SK-N-MC (cell line): ENCODE data around the gene PTCH2.
"Not testable (repeated sequence)": the region's sequence is repeated elsewhere in the genome, so short reads cannot be mapped to it uniquely, and the experiment has no call there.

ENCODE experiments used
- DNase-seq: peaks from one replicate; pipeline ENCODE4 v3.0.0-alpha.2; 2011; ENCODE audit warnings: low read depth, low spot score
- H3K27ac ChIP-seq: fragments of 200-600 bp; sonication (generic); 2 replicates; pipeline ENCODE4 v1.5.1; 2016; ENCODE audit warnings: mixed run types
- H3K36me3 ChIP-seq: fragments of 200-600 bp; sonication (generic); 2 replicates; pipeline ENCODE4 v1.6.1; 2017; ENCODE audit warnings: antibody characterized with exemption, low read length, mixed read lengths; ENCODE audit not compliant: insufficient read depth
- H3K4me3 ChIP-seq: fragments of 200-600 bp; sonication (generic); 2 replicates; pipeline ENCODE4 v1.5.1; 2016
- H3K9ac ChIP-seq: fragments of 200-600 bp; sonication (generic); 2 replicates; pipeline ENCODE4 v1.8.0; 2017; ENCODE audit warnings: mixed run types, mixed read lengths; ENCODE audit not compliant: insufficient read length
- H3K9me3 ChIP-seq: fragments of 200-600 bp; sonication (generic); 2 replicates; pipeline ENCODE4 v1.6.1; 2017; ENCODE audit warnings: low read depth, mild to moderate bottlenecking, antibody characterized with exemption, low read length, moderate library complexity, mixed read lengths
- EZH2 ChIP-seq: fragments of 200-600 bp; sonication (generic); IDR thresholded peaks from one replicate; pipeline ENCODE4 v1.6.1; 2017; ENCODE audit warnings: antibody characterized with exemption
- FOXP2 ChIP-seq: optimal IDR thresholded peaks from 2 replicates; pipeline ENCODE3; 2011; ENCODE audit warnings: mild to moderate bottlenecking, moderate library complexity; ENCODE audit not compliant: insufficient read depth; ENCODE audit errors: extremely low read length, control extremely low read depth
- POLR2AphosphoS5 ChIP-seq: IDR thresholded peaks from 2 replicates; pipeline ENCODE4 v1.6.1; 2012; ENCODE audit warnings: mild to moderate bottlenecking, low read depth, low read length, borderline replicate concordance

The PTCH2 gene

GRCh38 chr1:44848456-44849181, 5.6 kb upstream of the PTCH2 start:
- no peaks in the 10 kb centered on the region; the same call in 1 of the 2 replicates for H3K36me3 ChIP-seq
- no peak overlapping the region for H3K4me3 ChIP-seq
- TF ChIP-seq FOXP2 (no peak), POLR2AphosphoS5 (no peak), EZH2 (no peak)
- H3K27ac ChIP-seq = no peak overlapping the region
- H3K9me3 ChIP-seq = no peaks in the 10 kb centered on the region
- no peak overlapping the region for H3K9ac ChIP-seq
- no peak for DNase-seq

- Histone ChIP-seq H3K9ac (no peak overlapping the region), H3K27ac (no peak overlapping the region), H3K36me3 (no peaks in the 10 kb centered on the region; the same call in 1 of the 2 replicates), H3K9me3 (no peaks in the 10 kb centered on the region), H3K4me3 (no peak overlapping the region)
- DNase-seq = no peak
- TF ChIP-seq FOXP2 = no peak
- no peak for TF ChIP-seq POLR2AphosphoS5
- TF ChIP-seq EZH2 = no peak
Observed at GRCh38 chr1:44847845-44848244, 4.8 kb upstream of the PTCH2 start.

- Histone ChIP-seq H3K27ac (no peak overlapping the region), H3K4me3 (no peak overlapping the region), H3K9ac (no peak overlapping the region), H3K9me3 (no peaks in the 10 kb centered on the region), H3K36me3 (no peaks in the 10 kb centered on the region; the same call in 1 of the 2 replicates)
- no peak for DNase-seq
- TF ChIP-seq FOXP2 = no peak
- TF ChIP-seq EZH2 = no peak
- no peak for TF ChIP-seq POLR2AphosphoS5
Observed at GRCh38 chr1:44846985-44847384, 3.9 kb upstream of the PTCH2 start.

DNA sequence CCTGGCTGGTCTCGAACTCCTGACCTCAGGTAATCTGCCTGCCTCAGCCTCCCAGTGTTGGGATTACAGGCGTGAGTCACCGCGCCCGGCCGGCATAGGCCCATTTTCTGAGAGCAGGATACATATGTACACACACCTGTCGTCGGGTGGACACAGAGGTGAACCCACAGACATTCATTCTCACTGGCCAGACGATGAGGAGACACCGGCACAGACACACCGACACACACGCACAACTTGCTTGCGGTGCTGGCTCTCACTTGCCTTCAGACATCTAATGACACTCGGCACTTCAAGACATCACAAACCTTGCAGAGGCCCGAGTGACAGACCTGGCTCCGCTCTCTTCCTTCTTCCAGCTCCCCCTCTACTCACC, 579 bp downstream of the PTCH2 start:
- peak overlapping the region; percentile 75 for H3K9ac ChIP-seq
- H3K9me3 ChIP-seq = no peaks in the 10 kb centered on the region
- no peak for DNase-seq
- H3K36me3 ChIP-seq = no peaks in the 10 kb centered on the region
- H3K27ac ChIP-seq = no peak overlapping the region
- peak overlapping the region; percentile 81 for H3K4me3 ChIP-seq
- TF ChIP-seq POLR2AphosphoS5 (no peak), EZH2 (no peak)

- Histone ChIP-seq H3K36me3 (no peaks in the 10 kb centered on the region), H3K9ac (no peak overlapping the region), H3K9me3 (no peaks in the 10 kb centered on the region), H3K4me3 (no peak overlapping the region), H3K27ac (no peak overlapping the region)
- TF ChIP-seq FOXP2 = no peak
- TF ChIP-seq EZH2 = no peak
- TF ChIP-seq POLR2AphosphoS5 = no peak
- DNase-seq = no peak
Observed at GRCh38 chr1:44839576-44839975, 3.5 kb downstream of the PTCH2 start.

DNA sequence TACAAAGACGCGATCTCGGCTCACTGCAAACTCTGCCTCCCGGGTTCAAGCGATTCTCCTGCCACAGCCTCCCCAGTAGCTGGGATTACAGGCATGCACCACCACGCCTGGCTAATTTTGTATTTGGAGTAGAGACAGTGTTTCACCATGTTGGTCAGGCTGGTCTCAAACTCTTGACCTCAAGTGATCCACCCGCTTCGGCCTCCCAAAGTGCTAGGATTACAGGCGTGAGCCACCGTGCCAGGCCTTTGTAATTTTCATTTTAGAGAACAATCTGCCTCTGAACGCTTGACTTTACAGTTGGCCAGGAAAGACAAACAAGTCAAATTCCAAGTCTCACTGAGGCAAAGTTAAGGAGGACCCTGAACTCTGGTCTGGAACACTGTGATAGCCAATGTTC, 4.8 kb downstream of the PTCH2 start:
- not testable (repeated sequence) for DNase-seq, H3K4me3 ChIP-seq

DNA sequence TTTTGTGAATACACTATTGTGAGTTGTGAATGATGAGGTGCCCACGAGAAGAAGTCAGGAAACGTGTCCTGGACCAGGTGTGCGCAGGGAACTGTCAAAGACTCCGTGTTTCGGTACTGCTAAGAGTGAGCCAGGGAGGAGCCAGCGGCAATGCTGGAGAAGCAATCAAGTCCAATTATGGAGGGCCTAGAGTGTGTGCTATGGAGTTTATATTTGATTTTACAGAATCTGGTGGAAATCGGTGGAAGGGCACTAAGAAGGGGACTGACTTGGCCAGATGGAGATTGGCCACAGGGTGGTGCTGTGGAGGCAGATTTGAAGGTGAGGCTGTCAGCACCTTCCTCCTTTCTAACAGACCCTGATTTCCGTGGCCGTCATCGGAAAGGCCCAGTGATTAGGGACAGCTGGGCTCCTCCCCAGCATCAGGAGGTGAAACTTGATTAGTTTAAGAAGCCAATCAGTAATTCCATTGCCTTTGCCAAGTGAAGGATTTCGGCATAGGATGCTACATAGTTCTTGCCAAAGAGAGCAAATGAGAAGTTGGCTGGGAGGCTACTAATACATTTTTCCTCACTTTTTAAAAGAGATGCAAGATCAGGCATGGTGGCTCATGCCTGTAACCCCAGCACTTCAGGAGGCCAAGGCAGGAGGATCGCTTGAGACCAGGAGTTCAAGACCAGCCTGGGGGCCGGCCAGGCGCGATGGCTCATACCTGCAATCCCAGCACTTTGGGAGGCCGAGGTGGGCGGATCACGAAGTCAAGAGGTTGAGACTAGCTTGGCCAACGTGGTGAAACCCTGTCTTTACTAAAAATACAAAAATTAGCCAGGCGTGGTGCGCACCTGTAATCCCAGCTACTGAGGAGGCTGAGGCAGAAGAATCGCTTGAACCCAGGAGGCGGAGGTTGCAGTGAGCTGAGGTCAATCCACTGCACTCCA, 7.0 kb downstream of the PTCH2 start:
- no peak overlapping the region for H3K9ac ChIP-seq
- no peak overlapping the region for H3K4me3 ChIP-seq

More for the DNA sequence above, 4.8 kb downstream of the PTCH2 start:
- not testable (repeated sequence) for H3K9ac ChIP-seq, H3K9me3 ChIP-seq, H3K27ac ChIP-seq, H3K36me3 ChIP-seq

GRCh38 chr1:44834328-44834727, 8.7 kb downstream of the PTCH2 start:
- Histone ChIP-seq H3K9ac (no peak overlapping the region), H3K4me3 (no peak overlapping the region), H3K9me3 (no peaks in the 10 kb centered on the region), H3K36me3 (no peaks in the 10 kb centered on the region), H3K27ac (no peak overlapping the region)
- no peak for TF ChIP-seq POLR2AphosphoS5
- TF ChIP-seq FOXP2 = no peak
- no peak for TF ChIP-seq EZH2
- DNase-seq = no peak

More for the DNA sequence above, 7.0 kb downstream of the PTCH2 start:
- TF ChIP-seq POLR2AphosphoS5 (no peak), EZH2 (no peak), FOXP2 (no peak)
- peak; percentile 34 for DNase-seq
- Histone ChIP-seq H3K27ac (no peak overlapping the region), H3K9me3 (no peaks in the 10 kb centered on the region), H3K36me3 (no peaks in the 10 kb centered on the region)
